Neural cell (in vitro differentiated cells): ENCODE data around the gene RUVBL1. TPM values are rescaled to one million over a fixed set of nuclear protein-coding genes. Genes with fewer than 3 reads are reported as not detected.
A peak's percentile ranks its signal among the peaks of the same experiment; 100 is the strongest.

ENCODE experiments used
- H2AFZ ChIP-seq: fragments of 200-600, 300-800 bp; sonication (generic), shearing (Covaris generic); 2 replicates; pipeline ENCODE4 v1.6.0; 2014; ENCODE audit warnings: low read depth, mild to moderate bottlenecking, antibody characterized with exemption, low read length, moderate library complexity
- H3F3A ChIP-seq: fragments of 200-600 bp; shearing (Covaris generic); 2 replicates; pipeline ENCODE4 v1.6.1; 2016; ENCODE audit warnings: mild to moderate bottlenecking, moderate library complexity, mixed read lengths, antibody characterized with exemption, low read length; ENCODE audit not compliant: insufficient read depth, poor library complexity, severe bottlenecking
- H3K27ac ChIP-seq: fragments of 200-600, 300-800 bp; sonication (generic), shearing (Covaris generic); 2 replicates; pipeline ENCODE4 v1.5.1; 2014; ENCODE audit warnings: mild to moderate bottlenecking, low read length, moderate library complexity
- H3K27me3 ChIP-seq: fragments of 300-800, 200-600 bp; sonication (generic), shearing (Covaris generic); 2 replicates; pipeline ENCODE4 v1.6.0; 2014; ENCODE audit warnings: mild to moderate bottlenecking, low read depth, low read length, moderate library complexity; ENCODE audit not compliant: insufficient read depth
- H3K36me3 ChIP-seq: fragments of 300-800, 200-600 bp; sonication (generic), shearing (Covaris generic); 2 replicates; pipeline ENCODE4 v1.5.1; 2014; ENCODE audit warnings: mild to moderate bottlenecking, antibody characterized with exemption, low read length, moderate library complexity; ENCODE audit not compliant: insufficient read depth
- H3K4me2 ChIP-seq: fragments of 300-800, 200-600 bp; sonication (generic), shearing (Covaris generic); 2 replicates; pipeline ENCODE4 v1.6.0; 2014; ENCODE audit warnings: mild to moderate bottlenecking, low read length
- H3K4me3 ChIP-seq: fragments of 300-800, 200-600 bp; sonication (generic), shearing (Covaris generic); 2 replicates; pipeline ENCODE4 v1.5.1; 2014; ENCODE audit warnings: mild to moderate bottlenecking, low read length, moderate library complexity
- H3K79me2 ChIP-seq: fragments of 200-600 bp; shearing (Covaris generic); replicated peaks from 2 replicates; pipeline ENCODE4 v1.6.0; 2014; ENCODE audit warnings: mild to moderate bottlenecking, low read length, moderate library complexity; ENCODE audit not compliant: insufficient read depth
- H3K9ac ChIP-seq: fragments of 300-800, 200-600 bp; sonication (generic), shearing (Covaris generic); 2 replicates; pipeline ENCODE4 v1.6.1; 2016; ENCODE audit warnings: mild to moderate bottlenecking, low read length, mixed read lengths
- H3K9me2 ChIP-seq: fragments of 200-600 bp; shearing (Covaris generic); 2 replicates; pipeline ENCODE4 v1.6.1; 2016; ENCODE audit warnings: mild to moderate bottlenecking, low read length, mixed read lengths; ENCODE audit not compliant: insufficient read depth
- H3K9me3 ChIP-seq: fragments of 200-600, 300-800 bp; sonication (generic), shearing (Covaris generic); 2 replicates; pipeline ENCODE4 v1.6.1; 2016; ENCODE audit warnings: mild to moderate bottlenecking, mixed run types, low read length, moderate library complexity, mixed read lengths
- H4K20me1 ChIP-seq: fragments of 200-600 bp; shearing (Covaris generic); 2 replicates; pipeline ENCODE4 v1.6.1; 2016; ENCODE audit warnings: mild to moderate bottlenecking, mixed run types; ENCODE audit not compliant: insufficient read depth
- CTCF ChIP-seq: fragments of 450-650 bp; IDR thresholded peaks from 2 replicates; pipeline ENCODE4 v1.5.1; 2014; ENCODE audit warnings: antibody characterized with exemption, mild to moderate bottlenecking, moderate library complexity; ENCODE audit not compliant: poor library complexity, severe bottlenecking
- EP300 ChIP-seq: fragments of 450-650 bp; conservative IDR thresholded peaks from 2 replicates; pipeline ENCODE4 v1.6.1; 2014; ENCODE audit warnings: antibody characterized with exemption, mild to moderate bottlenecking, moderate library complexity; ENCODE audit not compliant: poor library complexity, severe bottlenecking
- EZH2 ChIP-seq: fragments of 200-600, 300-800 bp; shearing (Covaris generic), sonication (generic); IDR thresholded peaks from 2 replicates; pipeline ENCODE4 v1.6.1; 2014; ENCODE audit warnings: antibody characterized with exemption, low read length, borderline replicate concordance, mild to moderate bottlenecking; ENCODE audit not compliant: insufficient read depth, poor library complexity, severe bottlenecking
- MXI1 ChIP-seq: fragments of 450-650 bp; conservative IDR thresholded peaks from 2 replicates; pipeline ENCODE4 v1.6.1; 2014; ENCODE audit warnings: antibody characterized with exemption, mild to moderate bottlenecking; ENCODE audit not compliant: poor library complexity, severe bottlenecking
- POLR2AphosphoS5 ChIP-seq: IDR thresholded peaks from 2 replicates; pipeline ENCODE4 v1.6.1; 2012
- RAD21 ChIP-seq: fragments of 450-650 bp; conservative IDR thresholded peaks from 2 replicates; pipeline ENCODE4 v1.6.1; 2014; ENCODE audit warnings: antibody characterized with exemption, mild to moderate bottlenecking, moderate library complexity
- REST ChIP-seq: IDR thresholded peaks from 2 replicates; pipeline ENCODE4 v1.6.1; 2012; ENCODE audit warnings: borderline replicate concordance
- SMC3 ChIP-seq: fragments of 450-650 bp; conservative IDR thresholded peaks from 2 replicates; pipeline ENCODE4 v1.6.1; 2014; ENCODE audit warnings: antibody characterized with exemption, mild to moderate bottlenecking, moderate library complexity; ENCODE audit not compliant: poor library complexity
- TAF1 ChIP-seq: IDR thresholded peaks from 2 replicates; pipeline ENCODE4 v1.6.1; 2012; ENCODE audit warnings: low read depth
- polyA plus RNA-seq: library from polyadenylated mRNA; depleted of rRNA; stranded (reverse); fragments of >200 nt; gene quantifications from 2 replicates; pipeline ENCODE4 v1.2.3, GENCODE V29; 2014

The RUVBL1 gene
- polyA plus RNA-seq, 1 donor from 2014 or later = 83.3 TPM

GRCh38 chr3:128095222-128095703 is 28.3 kb downstream of the RUVBL1 start:
- no peaks in the 10 kb centered on the region for H3F3A ChIP-seq
- no peak overlapping the region for H3K4me3 ChIP-seq
- no peak overlapping the region for H3K4me2 ChIP-seq
- H3K27me3 ChIP-seq = no peaks in the 10 kb centered on the region
- H3K27ac ChIP-seq = no peak overlapping the region
- no peaks in the 10 kb centered on the region for H3K79me2 ChIP-seq
- H2AFZ ChIP-seq = no peak overlapping the region
- no peaks in the 10 kb centered on the region for H3K9me3 ChIP-seq
- no peak overlapping the region for H3K9ac ChIP-seq
- no peaks in the 10 kb centered on the region for H3K9me2 ChIP-seq
- TF ChIP-seq SMC3 (peak; percentile 79), POLR2AphosphoS5 (no peak), RAD21 (peak; percentile 82), EZH2 (no peak), CTCF (peak; percentile 77)
- H3K36me3 ChIP-seq = no peaks in the 10 kb centered on the region
- no peaks in the 10 kb centered on the region for H4K20me1 ChIP-seq

- H3K27me3 ChIP-seq = no peaks in the 10 kb centered on the region
- TF ChIP-seq EP300 (no peak), EZH2 (no peak), RAD21 (no peak), POLR2AphosphoS5 (no peak), TAF1 (no peak), SMC3 (no peak), MXI1 (no peak), REST (no peak), CTCF (no peak)
- H3K36me3 ChIP-seq = no peaks in the 10 kb centered on the region
- no peak overlapping the region for H3K4me3 ChIP-seq
- no peaks in the 10 kb centered on the region for H3K9me3 ChIP-seq
- H3K9ac ChIP-seq = no peak overlapping the region
- H3K79me2 ChIP-seq = no peaks in the 10 kb centered on the region
- no peaks in the 10 kb centered on the region for H3F3A ChIP-seq
- no peaks in the 10 kb centered on the region for H3K9me2 ChIP-seq
- H2AFZ ChIP-seq = no peak overlapping the region
- no peak overlapping the region for H3K4me2 ChIP-seq
- no peaks in the 10 kb centered on the region for H4K20me1 ChIP-seq
- no peak overlapping the region for H3K27ac ChIP-seq
Measured at GRCh38 chr3:128094295-128095151, 29.1 kb downstream of the RUVBL1 start.
